Peyer's patch (tissue), 4 donors: ENCODE results near the gene ATP2A1. TPM values are rescaled to one million over a fixed set of nuclear protein-coding genes. Genes with fewer than 3 reads are reported as not detected.

Experiments used
- DNase-seq, 3 donors: peaks; one replicate each; pipeline ENCODE4 v3.0.0-alpha.2; 2017 to 2019
- H3K27ac ChIP-seq, 4 donors: fragments of 200-600 bp; sonication (generic); one replicate each; pipeline ENCODE4 v1.5.1; 2016 to 2019
- H3K27me3 ChIP-seq, 2 donors: fragments of 200-600 bp; sonication (generic); one replicate each; pipeline ENCODE4 v1.5.1; 2019
- H3K36me3 ChIP-seq, 3 donors: fragments of 200-600 bp; sonication (generic); one replicate each; pipeline ENCODE4 v1.5.1; 2016 to 2019
- H3K4me1 ChIP-seq, 4 donors: fragments of 200-600 bp; sonication (generic); one replicate each; pipeline ENCODE4 v1.5.1; 2016 to 2019
- H3K4me3 ChIP-seq, 4 donors: fragments of 200-600 bp; sonication (generic); 1 replicate in 3 of 4; 2 replicates in 1 of 4; pipeline ENCODE4 v1.5.1; 2016 to 2019; ENCODE audit warnings: mild to moderate bottlenecking in 1 of 4
- H3K9me3 ChIP-seq, 4 donors: fragments of 200-600 bp; sonication (generic); one replicate each; pipeline ENCODE4 v1.5.1; 2016 to 2019; ENCODE audit warnings: mild to moderate bottlenecking in 1 of 4
- CTCF ChIP-seq, 6 experiments: fragments of 450-650 bp in 4 of 6; fragments of 200-600 bp in 2 of 6; sonication (generic) in 1 of 6; IDR thresholded peaks; one replicate each; pipeline ENCODE4 v1.5.1; 2017 to 2019; ENCODE audit warnings: antibody characterized with exemption in 6 of 6, mild to moderate bottlenecking in 3 of 6, moderate library complexity in 1 of 6
- POLR2A ChIP-seq, 2 donors: fragments of 450-650 bp; IDR thresholded peaks; one replicate each; pipeline ENCODE4 v1.5.1; 2017; ENCODE audit warnings: antibody characterized with exemption in 2 of 2, mild to moderate bottlenecking in 2 of 2, moderate library complexity in 2 of 2
- total RNA-seq, 4 donors: library from RNA; depleted of rRNA; stranded (reverse); fragments of >200 nt; gene quantifications; one replicate each; pipeline ENCODE4 v1.1.0, GENCODE V29; 2016

Gene ATP2A1
- total RNA-seq, 4 donors from 2014 or later, result 0.35 to 142 (median 2.0) TPM; not detected in 1

- no peak for TF ChIP-seq CTCF (IDR thresholded peaks at IDR 0.05)
- no peak for TF ChIP-seq POLR2A (IDR thresholded peaks at IDR 0.05)
- H3K27ac ChIP-seq, result no peak overlapping the region
- peaks cover 0 to 74% (median 4%) of the 10 kb centered on the region in 3 donors for H3K36me3 ChIP-seq
- H3K4me3 ChIP-seq, result no peak overlapping the region
- DNase-seq, result no peak
- H3K4me1 ChIP-seq, result no peaks in the 10 kb centered on the region
- H3K9me3 ChIP-seq, result no peaks in the 10 kb centered on the region
- H3K27me3 ChIP-seq, result no peaks in the 10 kb centered on the region
These were observed 42.2 kb upstream of the ATP2A1 start for GRCh38 chr16:28835864-28836760.

- no peak overlapping the region for H3K4me3 ChIP-seq
- DNase-seq, result no peak
- no peaks in the 10 kb centered on the region for H3K27me3 ChIP-seq
- no peaks in the 10 kb centered on the region for H3K4me1 ChIP-seq
- TF ChIP-seq POLR2A (IDR thresholded peaks at IDR 0.05) (no peak), CTCF (IDR thresholded peaks at IDR 0.05) (no peak)
- no peaks in the 10 kb centered on the region for H3K9me3 ChIP-seq
- H3K27ac ChIP-seq, result no peak overlapping the region
- H3K36me3 ChIP-seq, result peaks cover 0 to 68% (median 4%) of the 10 kb centered on the region in 3 donors
These were observed 41.6 kb upstream of the ATP2A1 start for GRCh38 chr16:28836761-28837064.

DNA sequence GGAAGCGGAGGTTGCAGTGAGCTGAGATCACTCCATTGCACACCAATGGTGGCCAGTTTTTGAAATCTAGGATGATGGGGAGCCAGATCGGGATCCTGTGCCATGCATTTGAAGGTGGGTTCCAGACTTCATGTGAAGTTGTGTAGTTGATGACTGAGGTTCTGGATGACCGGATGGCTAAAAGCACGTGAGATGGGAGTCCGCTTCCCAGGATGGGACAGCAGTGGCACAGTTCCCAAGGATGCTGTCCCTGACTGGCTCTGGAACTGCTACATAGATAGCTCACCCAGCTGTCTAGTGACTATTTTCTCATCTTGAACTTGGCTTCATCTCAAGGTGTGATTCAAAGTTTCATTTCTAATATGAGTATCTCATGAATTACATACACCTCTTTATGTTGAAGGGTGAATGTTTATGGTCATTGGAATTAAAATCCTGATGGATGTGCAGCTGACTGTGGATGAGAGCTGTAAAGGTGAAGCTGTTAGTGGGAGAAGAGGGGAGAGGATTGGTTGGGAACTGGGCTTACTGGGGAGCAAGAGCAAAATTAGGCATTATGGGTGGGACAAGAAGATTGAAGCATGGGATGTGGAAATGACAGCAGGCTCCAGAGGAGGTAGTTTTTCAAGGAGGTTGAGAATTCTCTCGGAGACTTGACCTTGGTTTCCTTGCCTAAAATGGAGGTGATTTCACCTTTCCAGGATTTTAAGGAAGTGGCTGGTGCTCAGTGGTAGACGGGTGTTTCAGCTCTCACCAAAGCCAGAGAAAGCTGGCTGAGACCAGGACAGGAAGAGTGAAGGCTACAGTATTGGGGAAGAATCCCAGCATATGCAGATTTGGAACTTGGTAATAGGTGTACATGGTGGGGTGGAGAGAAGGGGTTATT is 40.4 kb upstream of the ATP2A1 start:
- no peak overlapping the region for H3K27ac ChIP-seq
- no peaks in the 10 kb centered on the region for H3K4me1 ChIP-seq
- TF ChIP-seq POLR2A (IDR thresholded peaks at IDR 0.05), result no peak
- TF ChIP-seq CTCF (IDR thresholded peaks at IDR 0.05), result no peak
- no peak overlapping the region for H3K4me3 ChIP-seq
- no peak for DNase-seq
- H3K27me3 ChIP-seq, result no peaks in the 10 kb centered on the region
- no peaks in the 10 kb centered on the region for H3K9me3 ChIP-seq
- peaks cover 0 to 63% (median 4%) of the 10 kb centered on the region in 3 donors for H3K36me3 ChIP-seq

DNA sequence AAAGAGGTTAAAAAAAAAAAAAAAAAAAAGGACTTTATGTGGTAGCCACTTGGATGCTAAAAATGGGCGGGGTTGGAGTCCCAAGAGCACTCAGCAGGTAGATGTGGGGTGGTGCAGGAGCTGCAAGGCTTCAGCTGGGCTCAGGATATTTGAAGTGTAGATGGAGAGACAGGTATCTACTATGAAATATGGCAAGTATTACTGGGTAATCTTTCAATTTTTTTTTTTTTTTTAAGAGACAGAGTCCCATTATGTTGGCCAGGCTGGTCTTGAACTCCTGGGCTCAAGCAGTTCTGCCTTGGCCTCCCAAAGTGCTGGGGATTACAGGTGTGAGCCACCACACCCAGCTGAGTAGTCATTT is 39.8 kb upstream of the ATP2A1 start:
- no peak for DNase-seq
- no peak for TF ChIP-seq POLR2A (IDR thresholded peaks at IDR 0.05)
- TF ChIP-seq CTCF (IDR thresholded peaks at IDR 0.05), result no peak
- H3K36me3 ChIP-seq, result peaks cover 0 to 63% (median 0%) of the 10 kb centered on the region in 3 donors

DNA sequence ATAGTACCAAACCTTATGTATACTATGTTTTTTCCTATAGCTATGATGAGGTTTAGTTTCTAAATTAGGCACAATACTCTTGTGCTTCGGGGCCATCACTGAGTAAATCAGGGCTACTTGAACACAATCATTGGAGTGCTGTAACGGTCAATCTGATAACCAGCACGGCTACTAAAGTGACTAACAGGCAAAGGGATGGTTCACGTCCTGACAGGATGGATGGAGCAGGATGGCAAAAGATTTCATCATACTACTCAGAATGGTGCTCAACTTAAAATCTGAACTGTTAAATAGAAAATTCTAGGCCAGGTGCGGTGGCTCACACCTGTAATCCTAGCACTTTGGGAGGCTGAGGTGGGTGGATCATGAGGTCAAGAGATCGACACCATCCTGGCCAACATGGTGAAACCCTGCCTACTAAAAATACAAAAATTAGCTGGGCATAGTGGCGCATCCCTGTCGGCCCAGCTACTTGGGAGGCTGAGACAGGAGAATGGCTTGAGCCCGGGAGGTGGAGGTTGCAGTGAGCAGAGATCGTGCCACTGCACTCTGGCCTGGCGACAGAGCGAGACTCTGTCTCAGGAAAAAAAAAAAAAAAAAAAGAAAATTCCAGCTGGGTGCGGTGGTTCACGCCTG is 39.2 kb upstream of the ATP2A1 start:
- Histone ChIP-seq H3K9me3 (no peaks in the 10 kb centered on the region), H3K27me3 (no peaks in the 10 kb centered on the region), H3K36me3 (peaks cover 0 to 63% (median 0%) of the 10 kb centered on the region in 3 donors), H3K4me1 (no peaks in the 10 kb centered on the region), H3K4me3 (no peak overlapping the region), H3K27ac (no peak overlapping the region)
- no peak for DNase-seq
- TF ChIP-seq CTCF (IDR thresholded peaks at IDR 0.05) (no peak), POLR2A (IDR thresholded peaks at IDR 0.05) (no peak)

More for the DNA sequence above, 39.8 kb upstream of the ATP2A1 start:
- H3K4me1 ChIP-seq, result no peaks in the 10 kb centered on the region
- no peaks in the 10 kb centered on the region for H3K9me3 ChIP-seq
- H3K27ac ChIP-seq, result no peak overlapping the region
- H3K27me3 ChIP-seq, result no peaks in the 10 kb centered on the region
- no peak overlapping the region for H3K4me3 ChIP-seq
